Neutrophil (primary cell): Measurements from ENCODE around the gene EYA2.

Source experiments
- H3K27ac ChIP-seq: fragments of 200-600 bp; sonication (generic); 2 replicates; pipeline ENCODE4 v1.5.1; 2016; ENCODE audit warnings: mild to moderate bottlenecking, moderate library complexity
- H3K27me3 ChIP-seq: fragments of 200-600 bp; sonication (generic); 2 replicates; pipeline ENCODE4 v1.6.0; 2016; ENCODE audit warnings: mild to moderate bottlenecking
- H3K36me3 ChIP-seq: fragments of 200-600 bp; sonication (generic); 2 replicates; pipeline ENCODE4 v1.5.1; 2017
- H3K4me1 ChIP-seq, 2 experiments: fragments of 200-600 bp in 1 of 2; sonication (generic) in 1 of 2; 1 replicate in 1 of 2; 2 replicates in 1 of 2; pipeline versions ENCODE4 v1.5.1 to v1.6.1; 2013 to 2016; ENCODE audit warnings: low read depth in 1 of 2, low read length in 1 of 2, mild to moderate bottlenecking in 1 of 2, moderate library complexity in 1 of 2; ENCODE audit not compliant: control insufficient read depth in 1 of 2, insufficient read depth in 1 of 2
- H3K4me3 ChIP-seq, 2 experiments: fragments of 200-600 bp in 1 of 2; sonication (generic) in 1 of 2; 1 replicate in 1 of 2; 2 replicates in 1 of 2; pipeline ENCODE4 v1.5.1; 2013 to 2016; ENCODE audit warnings: low read depth in 1 of 2, low read length in 1 of 2, mild to moderate bottlenecking in 1 of 2, moderate library complexity in 1 of 2
- H3K9me3 ChIP-seq: fragments of 200-600 bp; sonication (generic); 2 replicates; pipeline ENCODE4 v1.5.1; 2016
- TF ChIP-seq, protein P1 (sequence below): fragments of 200-600 bp; sonication (generic); IDR thresholded peaks from 2 replicates; pipeline ENCODE4 v1.5.1; 2016; ENCODE audit warnings: antibody characterized with exemption

The EYA2 gene

DNA sequence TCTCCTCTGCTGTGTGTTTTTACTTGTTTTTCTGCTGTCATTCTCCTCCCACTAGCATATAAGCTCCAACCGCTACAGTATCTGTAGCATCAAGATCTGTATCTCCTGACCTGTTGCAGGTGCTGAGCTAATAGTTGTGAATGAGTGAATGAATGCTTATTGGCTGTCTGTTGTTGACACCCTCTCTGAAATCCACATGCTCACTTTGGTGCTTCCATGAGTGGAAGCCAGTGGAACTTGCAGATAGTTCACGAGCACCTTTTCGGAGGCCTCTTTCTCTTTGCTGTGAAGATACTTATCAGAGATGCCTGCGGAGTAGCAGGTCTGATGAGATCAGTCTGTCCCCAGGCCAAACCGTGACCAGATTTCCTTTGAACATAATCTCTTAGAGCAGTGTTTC, 117.3 kb downstream of the EYA2 start:
- H3K4me1 ChIP-seq: no peaks in the 10 kb centered on the region
- H3K36me3 ChIP-seq: no peaks in the 10 kb centered on the region
- H3K27me3 ChIP-seq: no peaks in the 10 kb centered on the region
- TF ChIP-seq, protein P1, sequence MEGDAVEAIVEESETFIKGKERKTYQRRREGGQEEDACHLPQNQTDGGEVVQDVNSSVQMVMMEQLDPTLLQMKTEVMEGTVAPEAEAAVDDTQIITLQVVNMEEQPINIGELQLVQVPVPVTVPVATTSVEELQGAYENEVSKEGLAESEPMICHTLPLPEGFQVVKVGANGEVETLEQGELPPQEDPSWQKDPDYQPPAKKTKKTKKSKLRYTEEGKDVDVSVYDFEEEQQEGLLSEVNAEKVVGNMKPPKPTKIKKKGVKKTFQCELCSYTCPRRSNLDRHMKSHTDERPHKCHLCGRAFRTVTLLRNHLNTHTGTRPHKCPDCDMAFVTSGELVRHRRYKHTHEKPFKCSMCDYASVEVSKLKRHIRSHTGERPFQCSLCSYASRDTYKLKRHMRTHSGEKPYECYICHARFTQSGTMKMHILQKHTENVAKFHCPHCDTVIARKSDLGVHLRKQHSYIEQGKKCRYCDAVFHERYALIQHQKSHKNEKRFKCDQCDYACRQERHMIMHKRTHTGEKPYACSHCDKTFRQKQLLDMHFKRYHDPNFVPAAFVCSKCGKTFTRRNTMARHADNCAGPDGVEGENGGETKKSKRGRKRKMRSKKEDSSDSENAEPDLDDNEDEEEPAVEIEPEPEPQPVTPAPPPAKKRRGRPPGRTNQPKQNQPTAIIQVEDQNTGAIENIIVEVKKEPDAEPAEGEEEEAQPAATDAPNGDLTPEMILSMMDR: no peak
- H3K27ac ChIP-seq: no peak overlapping the region
- no peak overlapping the region for H3K4me3 ChIP-seq
- no peaks in the 10 kb centered on the region for H3K9me3 ChIP-seq

DNA sequence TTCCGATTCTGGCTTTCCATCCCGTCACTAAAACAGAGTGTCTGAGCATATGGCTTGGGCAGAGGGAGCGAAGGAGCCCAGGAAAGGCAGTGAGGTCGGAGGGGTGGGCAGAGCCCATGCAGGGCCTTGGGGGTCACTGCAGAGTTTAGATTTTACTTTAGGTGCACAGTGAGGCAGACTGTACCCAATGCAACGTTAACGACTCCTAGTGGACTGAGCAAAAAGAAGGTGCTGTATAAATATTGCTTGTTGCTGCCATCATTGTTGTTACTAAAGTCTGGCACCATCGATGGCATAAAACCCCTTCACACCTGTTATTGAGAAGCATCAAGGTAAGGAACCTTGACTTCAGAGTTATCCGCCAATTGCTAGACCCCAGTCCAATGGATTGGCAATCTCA, 119.0 kb downstream of the EYA2 start:
- H3K4me1 ChIP-seq: no peaks in the 10 kb centered on the region
- TF ChIP-seq, protein P1: no peak
- H3K36me3 ChIP-seq: no peaks in the 10 kb centered on the region
- no peak overlapping the region for H3K4me3 ChIP-seq
- no peaks in the 10 kb centered on the region for H3K27me3 ChIP-seq
- no peak overlapping the region for H3K27ac ChIP-seq
- H3K9me3 ChIP-seq: no peaks in the 10 kb centered on the region

- no peak overlapping the region for H3K4me3 ChIP-seq
- H3K36me3 ChIP-seq: no peaks in the 10 kb centered on the region
- TF ChIP-seq, protein P1: no peak
- no peak overlapping the region for H3K27ac ChIP-seq
- no peaks in the 10 kb centered on the region for H3K9me3 ChIP-seq
- no peaks in the 10 kb centered on the region for H3K27me3 ChIP-seq
- no peaks in the 10 kb centered on the region for H3K4me1 ChIP-seq
Observed at GRCh38 chr20:47016068-47016664, 121.5 kb downstream of the EYA2 start.

DNA sequence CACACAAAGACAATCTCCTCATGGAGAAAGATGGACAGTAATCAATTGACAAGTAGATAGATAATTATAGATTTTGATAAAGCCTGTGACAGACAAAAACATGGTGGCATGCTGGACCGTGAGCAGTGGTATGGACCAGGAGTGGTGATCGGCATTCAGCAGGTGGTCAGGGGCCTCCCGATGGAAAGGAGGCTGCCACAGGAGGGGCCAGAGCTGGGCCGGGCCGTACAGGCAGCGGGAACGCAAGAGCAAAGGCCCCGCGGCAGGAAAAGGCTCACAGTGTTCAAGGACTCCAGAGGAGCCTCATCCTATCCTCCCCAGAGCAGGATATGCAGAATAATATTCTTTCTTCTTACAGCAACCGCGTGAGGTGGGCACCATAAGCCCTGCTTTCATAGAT, 123.7 kb downstream of the EYA2 start:
- no peak overlapping the region for H3K4me3 ChIP-seq
- no peaks in the 10 kb centered on the region for H3K9me3 ChIP-seq
- no peaks in the 10 kb centered on the region for H3K36me3 ChIP-seq
- no peaks in the 10 kb centered on the region for H3K4me1 ChIP-seq
- no peak overlapping the region for H3K27ac ChIP-seq
- TF ChIP-seq, protein P1: no peak
- no peaks in the 10 kb centered on the region for H3K27me3 ChIP-seq

GRCh38 chr20:47019121-47019824, 124.6 kb downstream of the EYA2 start:
- no peaks in the 10 kb centered on the region for H3K36me3 ChIP-seq
- TF ChIP-seq, protein P1: no peak
- no peak overlapping the region for H3K27ac ChIP-seq
- H3K4me1 ChIP-seq: no peaks in the 10 kb centered on the region
- no peaks in the 10 kb centered on the region for H3K27me3 ChIP-seq
- H3K9me3 ChIP-seq: no peaks in the 10 kb centered on the region
- H3K4me3 ChIP-seq: no peak overlapping the region
